DLD1 (cell line): ENCODE measurements around the gene ABCA1.
"Not testable (repeated sequence)": the region's sequence is repeated elsewhere in the genome, so short reads cannot be mapped to it uniquely, and the experiment has no call there.

Source experiments
- in situ Hi-C: cut with HindIII; loops from 2 replicates; pipeline ENCODE4 v1.10.0; 2017; ENCODE audit warnings: low sequenced_read_pairs

ABCA1 gene

DNA sequence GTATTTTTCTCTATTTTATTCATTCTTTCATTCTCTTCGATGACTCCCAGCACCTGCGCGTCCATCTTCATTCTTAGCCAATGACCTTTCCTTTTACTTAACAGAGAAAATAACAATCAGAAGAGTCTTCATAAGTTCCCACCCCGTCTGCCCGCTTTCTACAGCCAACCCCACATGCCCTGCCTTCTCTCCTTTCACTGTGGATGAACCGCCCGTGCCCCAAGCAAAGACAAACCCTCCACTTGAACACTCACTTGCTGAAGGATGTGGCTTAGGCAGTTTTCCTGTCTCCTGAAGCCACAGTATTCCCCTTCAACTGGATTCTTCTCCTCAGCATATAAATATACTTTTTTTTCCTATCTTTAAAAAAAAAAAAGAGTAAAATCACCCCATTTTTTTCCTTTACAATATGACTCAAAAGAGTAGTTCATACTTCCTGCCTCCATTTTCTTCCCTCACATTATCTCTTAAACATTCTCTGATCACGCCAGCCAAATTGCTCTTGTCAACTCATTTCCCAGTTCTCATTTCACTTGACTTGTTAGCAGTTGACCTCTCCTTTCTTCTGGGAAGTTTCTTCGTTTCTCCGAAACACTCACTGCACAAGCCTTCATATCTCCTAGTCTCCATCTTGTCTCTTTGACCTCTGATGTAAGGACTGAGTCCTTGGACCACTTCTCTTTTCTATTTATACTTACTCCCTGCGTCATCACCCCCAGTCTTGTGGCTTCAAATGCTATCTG lies 153.0 kb downstream of the ABCA1 start:
- in situ Hi-C loops, result no loop called here

DNA sequence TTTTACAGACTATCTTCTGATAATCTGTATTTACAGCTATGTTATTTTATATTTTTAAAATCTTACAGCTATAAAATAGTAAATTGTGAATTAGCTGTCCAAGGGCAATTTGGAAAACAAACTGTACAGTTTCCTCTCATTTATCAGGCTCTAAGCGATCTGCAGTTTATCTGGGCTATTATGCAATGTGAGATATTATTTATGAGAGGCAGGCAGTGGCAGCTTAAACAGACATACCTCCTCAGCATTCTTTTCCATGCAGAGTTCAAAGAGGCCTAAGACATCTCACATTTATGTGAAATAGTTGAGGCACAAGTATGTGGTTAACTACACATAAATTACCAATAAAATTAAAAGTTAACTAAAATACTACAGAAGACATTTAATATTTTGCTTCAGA lies 153.8 kb downstream of the ABCA1 start:
- in situ Hi-C loops, result no loop called here

DNA sequence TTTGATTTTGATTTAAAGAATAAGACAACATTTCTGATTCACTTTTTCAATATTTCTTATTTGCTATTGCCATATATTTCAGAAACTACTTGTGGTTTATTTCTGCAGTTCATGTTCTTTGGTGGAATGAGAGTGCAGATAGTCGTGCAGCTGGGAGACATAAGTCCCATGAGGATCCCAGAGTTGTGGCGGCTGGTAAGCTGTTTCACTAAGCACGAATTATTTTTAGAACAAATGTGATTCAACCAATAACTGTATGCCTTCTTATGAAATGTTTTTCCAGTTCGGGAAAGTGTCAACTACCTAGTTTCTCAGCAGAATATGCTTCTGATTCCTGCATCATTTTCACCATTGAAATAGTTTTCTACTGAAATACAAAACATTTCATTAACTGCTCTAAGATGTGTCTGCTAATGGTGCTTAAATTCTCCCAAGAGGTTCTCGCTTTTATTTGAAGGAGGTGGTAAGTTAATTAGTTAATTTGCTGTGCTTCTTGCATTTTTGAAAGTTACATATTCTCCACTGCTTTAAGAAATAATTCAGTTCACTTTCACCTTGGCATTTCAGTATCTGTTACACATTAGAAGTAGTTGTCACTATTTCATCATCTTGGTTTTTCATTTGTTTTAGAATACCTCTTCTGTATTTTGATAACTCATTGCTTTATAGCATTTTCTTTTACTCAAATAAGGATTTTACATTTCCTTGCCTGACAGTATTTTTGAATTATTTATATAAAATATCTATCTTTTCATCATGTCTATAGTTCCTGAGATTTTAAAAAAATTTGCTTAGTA lies 155.0 kb downstream of the ABCA1 start:
- in situ Hi-C loops, result no loop called here

DNA sequence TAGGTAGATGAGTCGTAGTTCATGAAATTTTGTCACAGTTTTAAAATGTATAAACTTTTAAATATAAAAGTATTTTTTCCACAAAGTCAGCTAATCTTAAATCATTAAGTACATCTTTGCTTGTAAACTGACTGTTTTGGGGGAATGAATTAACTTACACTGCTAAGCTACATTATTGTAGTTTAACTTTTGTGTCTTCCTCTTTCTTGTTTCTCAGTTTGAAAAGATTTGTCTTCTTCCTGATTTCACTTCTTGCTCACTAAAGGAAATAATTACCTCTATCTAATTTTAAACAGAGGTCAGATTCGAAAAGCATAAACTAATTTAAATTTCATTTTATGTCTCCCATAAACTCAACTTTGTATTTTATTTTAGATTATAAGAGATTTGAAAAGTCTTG lies 158.3 kb downstream of the ABCA1 start:
- in situ Hi-C loops, result no loop called here

DNA sequence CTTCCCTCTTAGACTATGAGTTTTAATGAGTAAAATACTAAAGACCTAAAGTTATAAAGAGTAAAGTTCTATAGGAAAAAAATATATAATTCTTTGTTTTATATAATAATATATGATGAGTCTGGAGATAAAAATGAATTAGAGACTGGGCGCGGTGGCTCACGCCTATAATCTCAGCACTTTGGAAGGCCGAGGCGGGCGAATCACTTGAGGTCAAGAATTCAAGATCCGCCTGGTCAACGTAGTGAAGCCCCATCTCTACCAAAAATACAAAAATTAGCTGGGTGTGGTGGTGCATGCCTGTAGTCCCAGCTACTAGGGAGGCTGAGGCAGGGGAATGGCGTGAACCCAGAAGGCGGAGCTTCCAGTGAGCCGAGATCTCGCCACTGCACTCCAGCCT lies 158.9 kb downstream of the ABCA1 start:
- in situ Hi-C loops, result not testable (repeated sequence)

DNA sequence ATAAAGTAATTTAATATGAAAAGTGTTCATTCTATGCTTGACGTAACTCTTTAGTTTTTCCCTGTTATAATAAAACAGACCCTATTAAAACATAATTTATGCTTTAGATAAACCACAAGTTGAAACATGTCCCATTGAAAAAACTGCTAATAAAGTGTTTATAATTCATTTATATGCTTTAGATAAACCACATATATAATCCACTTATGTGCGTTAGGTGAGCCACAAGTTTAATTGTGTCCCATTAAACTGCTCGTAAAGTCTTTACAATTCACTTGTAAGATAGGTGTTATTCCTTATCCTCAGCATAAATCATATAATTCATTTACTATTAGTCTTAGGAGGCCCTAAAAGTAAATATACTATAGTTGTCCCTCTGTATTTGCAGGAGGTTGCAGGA lies 160.4 kb downstream of the ABCA1 start:
- in situ Hi-C loops, result no loop called here

DNA sequence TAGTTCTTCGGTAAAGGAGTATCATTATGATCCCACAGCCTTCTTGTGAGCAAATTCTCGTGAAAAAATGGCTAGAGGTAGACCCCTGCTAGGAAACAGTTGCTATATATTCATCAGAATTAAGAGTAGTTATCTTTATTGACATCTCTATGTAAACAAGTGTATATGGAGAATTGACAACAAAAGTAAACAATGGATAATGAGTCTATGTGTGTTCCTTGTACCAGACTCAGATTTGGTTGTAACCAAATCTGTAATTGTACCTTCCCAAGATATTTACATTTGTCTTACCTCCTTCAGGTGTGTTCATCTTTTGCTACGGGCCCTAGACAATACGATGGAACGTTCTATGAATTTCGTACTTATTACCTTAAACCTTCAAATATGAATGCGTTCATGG lies 161.9 kb downstream of the ABCA1 start:
- in situ Hi-C loops, result no loop called here

DNA sequence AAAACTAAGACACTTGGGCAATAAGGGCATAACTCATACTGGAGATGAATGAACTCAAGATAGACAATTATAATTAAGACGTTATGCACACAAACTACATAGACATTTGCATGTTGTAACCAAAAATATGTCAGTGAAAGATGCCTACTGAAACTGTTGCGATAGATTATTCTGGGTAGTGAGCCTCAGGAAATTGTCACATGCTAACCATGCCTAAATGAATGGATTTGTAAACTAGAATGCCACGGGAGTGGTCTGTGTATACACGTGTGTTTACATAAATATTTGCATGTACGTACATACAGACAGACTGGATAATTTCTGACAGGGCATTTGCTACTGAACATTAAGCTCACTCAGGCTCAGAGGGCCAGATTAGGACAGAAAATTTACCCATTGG lies 162.8 kb downstream of the ABCA1 start:
- in situ Hi-C loops, result no loop called here

DNA sequence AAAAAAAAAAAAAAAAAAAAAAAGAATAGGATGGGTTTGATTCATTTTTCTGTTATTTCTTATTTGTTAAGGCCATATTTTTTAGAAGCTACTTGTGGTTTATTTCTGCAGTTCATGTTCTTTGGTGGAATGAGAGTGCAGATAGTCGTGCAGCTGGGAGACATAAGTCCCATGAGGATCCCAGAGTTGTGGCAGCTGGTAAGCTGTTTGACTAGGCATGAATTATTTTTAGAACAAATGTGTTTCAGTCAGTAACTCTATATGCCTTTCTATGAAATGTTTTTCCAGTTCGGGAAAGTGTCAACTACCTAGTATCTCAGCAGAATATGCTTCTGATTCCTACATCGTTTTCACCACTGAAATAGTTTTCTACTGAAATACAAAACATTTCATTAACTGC lies 169.0 kb downstream of the ABCA1 start:
- in situ Hi-C loops, result no loop called here

DNA sequence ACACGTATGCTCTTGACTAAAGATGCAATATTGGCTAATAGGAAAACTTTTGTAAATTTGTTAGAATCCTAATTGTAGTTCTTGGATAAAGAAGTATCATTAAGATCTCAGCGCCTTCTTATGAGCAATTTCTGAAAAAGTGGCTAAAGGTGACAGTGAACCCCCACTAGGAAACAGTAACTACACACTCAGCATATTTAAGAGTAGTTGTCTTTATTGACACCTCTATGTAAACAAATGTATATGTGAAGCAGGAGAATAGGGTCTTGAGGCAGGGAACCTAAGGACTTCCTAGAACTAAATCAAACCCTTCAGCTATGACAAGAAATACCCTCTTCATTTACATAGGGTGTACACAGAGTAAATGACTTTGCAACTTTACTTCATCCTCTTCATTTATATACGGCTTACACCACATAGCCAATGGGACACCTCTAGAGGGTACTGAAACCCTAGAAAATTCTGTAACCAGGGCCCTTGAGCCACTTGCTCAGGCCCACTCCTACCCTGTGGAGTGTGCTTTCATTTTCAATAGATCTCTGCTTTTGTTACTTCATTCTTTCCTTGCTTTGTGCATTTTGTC lies 177.7 kb downstream of the ABCA1 start:
- in situ Hi-C loops, result no loop called here

DNA sequence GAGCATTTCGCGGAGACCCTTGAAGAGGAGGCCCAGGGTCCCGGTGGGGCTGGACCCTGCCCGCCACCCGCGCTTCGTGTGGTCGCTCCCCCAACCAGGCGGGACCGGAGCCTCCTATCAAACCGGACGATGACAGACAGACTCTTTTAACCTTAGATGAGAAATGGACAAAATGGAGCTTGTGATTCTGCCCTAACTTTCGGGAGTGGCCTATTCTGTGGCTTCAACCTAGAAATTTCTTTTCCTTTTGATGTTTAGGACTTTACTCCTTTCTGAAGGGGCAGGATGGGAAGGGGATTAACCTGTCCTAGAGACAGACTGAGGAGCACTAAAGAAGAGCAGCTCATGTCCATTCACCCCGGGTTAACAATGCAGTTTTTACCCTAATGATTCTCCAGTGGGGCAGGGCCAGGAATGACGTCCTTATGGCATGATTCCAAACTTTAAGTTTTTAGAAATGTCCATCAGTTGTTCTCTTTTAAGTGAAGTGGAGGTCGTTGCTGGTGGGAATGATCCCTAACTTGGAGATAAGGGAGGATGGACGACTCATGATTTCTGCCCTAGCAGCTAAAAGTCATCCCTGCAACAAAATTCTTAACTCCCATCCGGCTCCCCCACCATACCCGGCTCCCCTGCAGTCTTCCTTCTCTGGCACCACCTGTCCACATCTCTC lies 179.5 kb downstream of the ABCA1 start:
- in situ Hi-C loops, result no loop called here

DNA sequence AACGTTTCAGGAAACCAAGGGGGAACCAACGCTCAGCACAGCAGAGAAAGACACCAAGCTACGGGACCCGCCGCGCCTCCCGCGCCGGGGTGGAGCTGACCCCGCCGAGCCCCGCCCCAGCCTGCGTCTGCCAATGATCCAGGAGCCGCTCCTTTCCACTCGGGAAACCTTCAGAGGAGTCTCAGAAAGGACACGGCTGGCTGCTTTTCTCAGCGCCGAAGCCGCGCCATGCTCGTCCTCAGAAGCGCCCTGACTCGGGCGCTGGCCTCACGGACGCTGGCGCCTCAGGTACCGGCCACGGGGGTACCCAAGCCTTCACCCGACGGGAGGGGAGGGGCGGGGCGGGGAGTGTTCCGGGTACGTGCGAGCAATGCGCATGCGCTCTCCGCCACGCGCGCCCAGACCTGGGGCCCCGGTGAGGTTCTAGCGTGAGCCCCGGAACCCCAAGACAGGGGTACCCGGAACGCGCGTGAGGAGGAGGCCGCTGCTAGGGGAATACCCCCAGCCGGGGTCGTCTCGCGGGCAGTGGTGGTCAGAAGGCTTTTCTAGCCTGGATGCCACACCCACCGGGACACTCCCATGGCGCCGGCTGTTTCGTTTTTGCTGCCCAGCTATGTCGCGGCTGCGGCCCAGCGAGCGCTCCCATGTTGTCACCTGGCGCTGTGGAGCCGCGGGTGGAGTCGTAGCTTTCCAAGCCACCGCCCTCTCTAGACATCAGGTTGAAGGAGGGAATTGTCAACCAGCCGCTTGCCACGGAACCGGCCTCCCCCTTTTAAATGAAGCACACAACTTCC lies 180.2 kb downstream of the ABCA1 start, which contains the start of gene NIPSNAP3A:
Gene NIPSNAP3A (plus strand): TSS at position 119 of the 794 bp plus-strand sequence. CDS start 110 bp downstream, at position 229.
- in situ Hi-C loops, result no loop called here

DNA sequence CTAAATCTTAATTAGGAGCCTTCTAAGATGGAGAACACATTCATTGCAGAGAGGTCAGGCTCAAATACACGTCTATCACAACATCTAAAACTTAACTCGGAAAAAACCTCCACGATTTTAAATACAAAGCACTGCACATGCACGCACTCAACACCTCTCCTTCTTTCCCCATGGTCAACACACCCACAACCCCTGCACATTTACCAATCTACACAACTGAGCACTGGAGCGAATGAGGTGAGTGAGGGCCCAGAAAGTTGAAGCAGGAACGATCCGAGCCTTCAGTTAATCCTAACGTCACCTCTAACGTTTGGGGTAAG lies 180.8 kb downstream of the ABCA1 start:
- in situ Hi-C loops, result no loop called here

DNA sequence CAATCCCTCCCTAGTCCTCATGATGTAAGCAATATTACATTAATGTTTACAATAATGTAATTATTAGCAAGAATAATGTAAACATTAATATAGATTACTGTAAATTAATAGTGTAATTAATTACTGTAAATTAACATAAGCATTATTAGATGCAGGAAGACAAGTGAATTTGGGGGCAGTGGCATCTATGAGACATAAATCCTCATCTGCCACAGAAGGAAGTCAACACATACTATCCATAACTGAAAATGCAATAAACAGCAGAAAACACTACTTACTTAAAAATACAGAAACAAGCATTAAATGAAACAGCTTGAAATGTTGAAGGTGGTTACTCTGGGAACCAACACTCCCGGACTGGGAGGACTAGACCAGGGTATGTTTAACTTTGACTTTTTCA lies 181.2 kb downstream of the ABCA1 start:
- in situ Hi-C loops, result no loop called here

DNA sequence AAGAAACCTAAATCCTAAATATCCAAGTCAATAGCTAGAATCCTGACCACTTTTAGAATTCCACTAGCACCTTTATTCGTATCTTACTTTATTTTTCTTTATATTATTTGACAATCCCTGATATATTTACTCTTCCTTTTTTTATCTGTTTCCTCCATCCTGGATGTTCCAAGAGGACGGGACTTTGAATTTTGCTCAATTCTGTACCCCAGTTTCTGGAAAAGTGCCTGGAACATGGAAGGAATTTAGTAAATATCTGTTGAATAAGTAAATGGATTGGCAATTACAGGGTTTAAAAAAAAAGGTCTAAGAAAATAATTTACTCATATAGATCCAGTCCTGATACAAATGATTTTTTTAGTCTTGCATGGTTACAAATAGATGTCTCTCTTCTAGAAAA lies 181.7 kb downstream of the ABCA1 start:
- in situ Hi-C loops, result no loop called here

DNA sequence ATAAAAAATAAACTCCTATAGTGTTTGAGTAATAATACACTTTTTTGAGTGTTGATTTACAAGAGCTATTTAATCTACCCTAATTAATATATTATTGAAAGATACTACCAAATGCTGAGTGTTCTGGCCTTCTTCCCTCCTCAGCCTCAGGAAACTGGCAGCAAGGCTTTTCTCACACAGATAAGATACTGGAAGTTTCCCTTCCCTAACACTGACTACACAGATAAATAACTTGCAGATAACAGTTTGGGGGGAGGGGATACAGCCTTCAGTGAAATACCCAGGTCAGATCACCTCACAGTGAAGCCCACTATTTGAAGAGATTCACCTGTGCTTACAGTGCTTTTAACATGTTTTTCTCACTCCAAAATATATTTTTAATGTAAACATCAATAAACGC lies 182.1 kb downstream of the ABCA1 start:
- in situ Hi-C loops, result no loop called here

DNA sequence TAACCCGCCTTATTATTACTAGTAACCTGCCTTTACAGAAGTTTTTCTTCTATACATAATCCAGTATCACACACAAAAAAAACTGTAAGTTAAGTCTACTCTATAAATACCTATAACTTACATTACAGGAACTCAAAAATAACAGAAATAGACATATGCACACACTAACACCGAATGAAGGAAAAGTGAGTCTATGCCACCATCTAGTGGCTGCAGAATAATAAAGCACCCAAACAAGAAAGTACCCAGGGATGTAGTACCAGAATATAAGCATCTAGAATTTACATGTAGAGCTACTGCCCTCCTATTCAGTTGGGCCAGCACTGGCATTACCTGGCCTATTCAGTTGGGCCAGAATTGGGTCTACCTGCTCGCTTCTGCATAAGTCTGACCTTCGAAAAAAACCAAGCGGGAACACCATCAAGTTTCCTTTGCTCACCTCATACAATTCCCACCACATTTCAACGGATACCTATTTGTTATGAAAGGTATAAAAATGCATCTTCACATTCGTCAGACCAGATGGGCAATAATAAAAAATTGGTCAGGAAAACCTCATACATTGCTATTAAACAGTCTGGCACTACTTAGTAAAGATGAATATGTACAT lies 184.5 kb downstream of the ABCA1 start:
- in situ Hi-C loops, result no loop called here

DNA sequence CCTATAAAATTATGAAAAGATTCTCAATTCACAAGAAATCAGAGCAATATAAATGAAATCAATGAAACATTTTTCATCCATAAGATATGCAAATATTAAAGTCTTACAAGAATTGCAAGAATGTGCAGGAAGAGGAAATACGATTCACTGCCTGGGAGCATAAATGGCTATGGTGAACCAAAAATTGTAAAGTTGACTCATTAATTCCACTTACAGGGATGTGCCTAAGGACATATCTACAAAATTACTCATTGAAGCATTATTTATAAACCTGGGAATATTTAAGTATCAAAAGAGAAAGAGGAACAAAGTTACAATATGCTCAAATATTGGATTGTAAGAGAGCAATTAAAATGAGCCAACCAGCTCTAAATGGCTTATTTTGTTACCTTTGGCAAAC lies 187.3 kb downstream of the ABCA1 start:
- in situ Hi-C loops, result no loop called here

DNA sequence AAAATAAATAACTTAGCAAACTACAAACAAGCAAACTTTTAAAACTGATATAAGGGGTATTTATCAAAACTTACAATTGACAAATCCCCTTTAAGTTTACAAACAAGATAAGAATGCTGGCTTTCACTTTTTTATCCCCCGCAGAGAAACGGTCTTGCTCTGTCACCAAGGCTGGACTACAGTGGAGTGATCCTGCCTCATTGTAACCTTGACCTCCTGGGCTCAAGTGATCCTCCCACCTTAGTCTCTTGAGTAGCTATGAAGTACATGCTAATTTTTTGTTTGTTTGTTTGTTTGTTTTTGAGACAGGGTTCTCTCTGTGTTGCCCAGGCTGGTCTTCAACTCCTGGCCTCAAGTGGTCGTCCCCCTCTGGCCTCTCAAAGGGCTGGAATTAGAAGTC lies 189.5 kb downstream of the ABCA1 start:
- in situ Hi-C loops, result no loop called here
